ENCODE data around the gene LCOR. TPM values are rescaled to one million over a fixed set of nuclear protein-coding genes. Genes with fewer than 3 reads are reported as not detected.

LCOR gene
- total and polyA plus RNA-seq, 2 of the 4 experiments (the other 2 are of a cell fraction) = 3.7 to 36.9 TPM

Small RNA genes lying within 50 kb of the gene (microRNA-seq; reads per million reads assigned to microRNA genes)
- gene HMGN2P35 (ENCODE audit: insufficient read depth, insufficient read length) (not detected), gene MIR607 (ENCODE audit: insufficient read depth in 1 of 2, insufficient read length in 1 of 2, unreplicated experiment in 1 of 2) (0 reads per million in 2 experiments)

Small RNA genes lying within 50 kb of the gene (small RNA-seq; reads per million reads assigned to genes)
- gene HMGN2P35 (0 reads per million in 5 experiments), gene MIR607 (0 to 1.7 (median 0) reads per million in 5 experiments)

Other genes starting within 250 kb of the LCOR start
- 61.8 and 190 TPM in 2 replicates for gene TM9SF3, start 245.3 kb upstream of the LCOR start, total RNA-seq (2012; rRNA removed)
- gene TM9SF3, start 245.3 kb upstream of the LCOR start, polyA plus RNA-seq (2012; rRNA removed) = 20.3 and 33.7 TPM in 2 replicates
- gene PIK3AP1, start 111.8 kb upstream of the LCOR start, total RNA-seq (2012; rRNA removed) = under 0.01 and 0.28 TPM in 2 replicates
- gene PIK3AP1, start 111.8 kb upstream of the LCOR start, polyA plus RNA-seq (2012; rRNA removed) = 0.14 TPM in 1 of 2 replicates, not detected in the other

Data from IMR-90 (cell line).